GM23338 (cell line): ENCODE measurements around the gene CAPN14. TPM values are rescaled to one million over a fixed set of nuclear protein-coding genes. Genes with fewer than 3 reads are reported as not detected.

ENCODE experiments used
- ATAC-seq: fragments of 200-7000 bp; cut with Tn5 transposase; 3 replicates; pipeline ENCODE4 v1.9.1; 2020
- DNase-seq: peaks from one replicate; pipeline ENCODE4 v3.0.0-alpha.2; 2015; ENCODE audit warnings: low spot score
- H2AFZ ChIP-seq: fragments of 200-600 bp; sonication (generic); 2 replicates; pipeline ENCODE4 v1.8.0; 2016; ENCODE audit warnings: antibody characterized with exemption, mild to moderate bottlenecking, moderate library complexity
- H3F3A ChIP-seq: fragments of 200-600 bp; sonication (generic); replicated peaks from 2 replicates; pipeline ENCODE4 v1.8.0; 2017; ENCODE audit warnings: antibody characterized with exemption, mixed run types, low read depth
- H3K27ac ChIP-seq: fragments of 200-600 bp; sonication (generic); 2 replicates; pipeline ENCODE4 v1.6.1; 2016; ENCODE audit warnings: low read depth
- H3K27me3 ChIP-seq: fragments of 200-600 bp; sonication (generic); 2 replicates; pipeline ENCODE4 v1.8.0; 2016; ENCODE audit warnings: mild to moderate bottlenecking, mixed run types, moderate library complexity; ENCODE audit not compliant: insufficient read depth
- H3K36me3 ChIP-seq: fragments of 200-600 bp; sonication (generic); 2 replicates; pipeline ENCODE4 v1.8.0; 2016; ENCODE audit warnings: mild to moderate bottlenecking; ENCODE audit not compliant: insufficient read depth
- H3K4me1 ChIP-seq: fragments of 200-600 bp; sonication (generic); 2 replicates; pipeline ENCODE4 v1.8.0; 2016; ENCODE audit warnings: mild to moderate bottlenecking, moderate library complexity; ENCODE audit not compliant: insufficient read depth
- H3K4me2 ChIP-seq: fragments of 200-600 bp; sonication (generic); 2 replicates; pipeline ENCODE4 v1.7.1; 2017; ENCODE audit warnings: mixed run types
- H3K4me3 ChIP-seq: fragments of 200-600 bp; sonication (generic); 2 replicates; pipeline ENCODE4 v1.6.1; 2016; ENCODE audit warnings: mixed run types
- H3K79me2 ChIP-seq: fragments of 200-600 bp; sonication (generic); replicated peaks from 2 replicates; pipeline ENCODE4 v1.8.0; 2017; ENCODE audit warnings: mild to moderate bottlenecking; ENCODE audit not compliant: insufficient read depth
- H3K9me2 ChIP-seq: fragments of 200-600 bp; sonication (generic); 2 replicates; pipeline ENCODE4 v1.8.0; 2017; ENCODE audit not compliant: insufficient read depth
- H4K20me1 ChIP-seq: fragments of 200-600 bp; sonication (generic); replicated peaks from 2 replicates; pipeline ENCODE4 v1.8.0; 2017; ENCODE audit warnings: mild to moderate bottlenecking; ENCODE audit not compliant: insufficient read depth
- H3K27ac Mint-ChIP-seq: 2 replicates; pipeline ENCODE4 v1.8.0; 2020; ENCODE audit warnings: inconsistent platforms, mild to moderate bottlenecking, moderate library complexity, mixed read lengths
- H3K27me3 Mint-ChIP-seq: 3 replicates; pipeline ENCODE4 v1.8.0; 2022; ENCODE audit warnings: low read depth, mild to moderate bottlenecking, moderate library complexity, mixed read lengths, inconsistent platforms; ENCODE audit not compliant: insufficient read depth, poor library complexity
- H3K36me3 Mint-ChIP-seq: 3 replicates; pipeline ENCODE4 v1.8.0; 2021; ENCODE audit warnings: low read depth, mild to moderate bottlenecking, inconsistent platforms, moderate library complexity, mixed read lengths
- H3K4me1 Mint-ChIP-seq: 3 replicates; pipeline ENCODE4 v1.8.0; 2020; ENCODE audit warnings: mild to moderate bottlenecking, inconsistent platforms, mixed read lengths
- H3K4me3 Mint-ChIP-seq: 3 replicates; pipeline ENCODE4 v1.8.0; 2021; ENCODE audit warnings: moderate library complexity, mild to moderate bottlenecking, inconsistent platforms, mixed read lengths
- H3K9me3 Mint-ChIP-seq: 3 replicates; pipeline ENCODE4 v1.8.0; 2020; ENCODE audit warnings: moderate library complexity, mild to moderate bottlenecking, inconsistent platforms, mixed read lengths
- CREB1 ChIP-seq: fragments of 250-450 bp; sonication (Bioruptor Pico); IDR thresholded peaks from 2 replicates; pipeline ENCODE4 v1.5.0; 2020; ENCODE audit warnings: low read depth, mild to moderate bottlenecking, moderate library complexity
- CTCF ChIP-seq, 2 experiments: fragments of 200-600 bp in 1 of 2; sonication (generic) in 1 of 2; conservative IDR thresholded peaks; 2 replicates each; pipeline versions ENCODE4 v1.5.1 to v1.6.1; 2016 to 2017; ENCODE audit warnings: antibody characterized with exemption in 2 of 2, low read depth in 2 of 2, mild to moderate bottlenecking in 2 of 2, moderate library complexity in 1 of 2
- EZH2 ChIP-seq: fragments of 200-600 bp; sonication (generic); IDR thresholded peaks from one replicate; pipeline ENCODE4 v1.8.0; 2017; ENCODE audit warnings: antibody characterized with exemption, mild to moderate bottlenecking, low read depth; ENCODE audit not compliant: unreplicated experiment
- JUNB ChIP-seq: IDR thresholded peaks from one replicate; pipeline ENCODE4 v1.6.1; 2016; ENCODE audit warnings: antibody characterized with exemption; ENCODE audit not compliant: unreplicated experiment
- POLR2AphosphoS5 ChIP-seq: IDR thresholded peaks from 2 replicates; pipeline ENCODE4 v1.6.1; 2016; ENCODE audit warnings: antibody characterized with exemption, low read depth
- STAT1 ChIP-seq: IDR thresholded peaks from one replicate; pipeline ENCODE4 v1.6.1; 2016; ENCODE audit warnings: antibody characterized with exemption; ENCODE audit not compliant: unreplicated experiment
- ZNF331 ChIP-seq: fragments of 250-450 bp; sonication (Bioruptor Pico); IDR thresholded peaks from 2 replicates; pipeline ENCODE4 v1.5.0; 2020; ENCODE audit warnings: low read depth, mild to moderate bottlenecking, moderate library complexity
- polyA plus RNA-seq: library from polyadenylated mRNA; unstranded; fragments of >200 nt; fragmentation: Nextera tagmentation; extraction: Ambion mirVana; gene quantifications from 2 replicates; pipeline ENCODE4 v1.2.1, GENCODE V29; 2016
- total RNA-seq: library from RNA; depleted of rRNA; stranded (reverse); fragments of >200 nt; shearing (Covaris generic); gene quantifications from 2 replicates; pipeline ENCODE4 v1.2.3, GENCODE V29; 2014
- TF ChIP-seq, protein P1 (sequence below): IDR thresholded peaks from one replicate; pipeline ENCODE4 v1.6.1; 2018; ENCODE audit warnings: antibody characterized with exemption; ENCODE audit not compliant: unreplicated experiment
- TF ChIP-seq, protein P2 (sequence below): fragments of 250-450 bp; sonication (Bioruptor Pico); IDR thresholded peaks from 2 replicates; pipeline ENCODE4 v1.5.0; 2020; ENCODE audit warnings: mild to moderate bottlenecking, moderate library complexity

The CAPN14 gene
- total and polyA plus RNA-seq, 2 experiments from 2014 or later: 0.15 TPM; not detected in 1

DNA sequence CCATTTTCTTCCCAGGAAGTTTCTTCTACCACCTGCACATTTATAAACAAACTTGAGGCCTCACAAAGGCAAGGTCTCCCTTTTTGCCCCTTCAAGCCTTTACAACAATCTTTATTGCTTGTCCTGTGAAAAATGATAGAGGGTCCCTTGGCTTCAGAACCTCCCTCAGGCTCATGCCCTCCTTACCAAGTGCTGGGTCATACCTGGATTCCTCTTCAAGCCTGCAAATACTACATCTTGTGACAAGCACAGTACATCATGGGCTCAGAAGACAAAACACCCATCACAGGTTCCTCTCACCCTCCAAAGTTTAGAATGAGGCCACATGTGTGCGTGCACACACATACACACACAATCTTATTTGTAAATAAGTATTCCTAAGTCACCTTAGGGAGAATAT, 9.1 kb downstream of the CAPN14 start:
- H3K27ac Mint-ChIP-seq: peak overlapping the region; percentile 77; the same call in 1 of the 2 replicates
- no peaks in the 10 kb centered on the region for H4K20me1 ChIP-seq
- H3K36me3 Mint-ChIP-seq: no peaks in the 10 kb centered on the region

More for the DNA sequence above, 9.1 kb downstream of the CAPN14 start:
- Histone ChIP-seq H3K27ac (no peak overlapping the region), H3K27me3 (no peaks in the 10 kb centered on the region), H3K9me2 (no peaks in the 10 kb centered on the region), H3K79me2 (no peaks in the 10 kb centered on the region), H3K4me2 (no peak overlapping the region), H3K4me3 (no peak overlapping the region), H2AFZ (peak overlapping the region; percentile 43; the same call in 1 of the 2 replicates), H3K36me3 (no peaks in the 10 kb centered on the region), H3K4me1 (peaks cover 8% of the 10 kb centered on the region; the same call in 1 of the 2 replicates), H3F3A (no peaks in the 10 kb centered on the region)
- no peak for DNase-seq
- TF ChIP-seq JUNB (no peak), ZNF331 (CRISPR knock-in tag) (no peak), CTCF (conservative IDR thresholded peaks at IDR 0.05; ENCODE audit: low read depth in 2 of 2) (no peak), EZH2 (no peak), POLR2AphosphoS5 (no peak), CREB1 (CRISPR knock-in tag) (no peak), STAT1 (no peak)
- TF ChIP-seq, protein P1, sequence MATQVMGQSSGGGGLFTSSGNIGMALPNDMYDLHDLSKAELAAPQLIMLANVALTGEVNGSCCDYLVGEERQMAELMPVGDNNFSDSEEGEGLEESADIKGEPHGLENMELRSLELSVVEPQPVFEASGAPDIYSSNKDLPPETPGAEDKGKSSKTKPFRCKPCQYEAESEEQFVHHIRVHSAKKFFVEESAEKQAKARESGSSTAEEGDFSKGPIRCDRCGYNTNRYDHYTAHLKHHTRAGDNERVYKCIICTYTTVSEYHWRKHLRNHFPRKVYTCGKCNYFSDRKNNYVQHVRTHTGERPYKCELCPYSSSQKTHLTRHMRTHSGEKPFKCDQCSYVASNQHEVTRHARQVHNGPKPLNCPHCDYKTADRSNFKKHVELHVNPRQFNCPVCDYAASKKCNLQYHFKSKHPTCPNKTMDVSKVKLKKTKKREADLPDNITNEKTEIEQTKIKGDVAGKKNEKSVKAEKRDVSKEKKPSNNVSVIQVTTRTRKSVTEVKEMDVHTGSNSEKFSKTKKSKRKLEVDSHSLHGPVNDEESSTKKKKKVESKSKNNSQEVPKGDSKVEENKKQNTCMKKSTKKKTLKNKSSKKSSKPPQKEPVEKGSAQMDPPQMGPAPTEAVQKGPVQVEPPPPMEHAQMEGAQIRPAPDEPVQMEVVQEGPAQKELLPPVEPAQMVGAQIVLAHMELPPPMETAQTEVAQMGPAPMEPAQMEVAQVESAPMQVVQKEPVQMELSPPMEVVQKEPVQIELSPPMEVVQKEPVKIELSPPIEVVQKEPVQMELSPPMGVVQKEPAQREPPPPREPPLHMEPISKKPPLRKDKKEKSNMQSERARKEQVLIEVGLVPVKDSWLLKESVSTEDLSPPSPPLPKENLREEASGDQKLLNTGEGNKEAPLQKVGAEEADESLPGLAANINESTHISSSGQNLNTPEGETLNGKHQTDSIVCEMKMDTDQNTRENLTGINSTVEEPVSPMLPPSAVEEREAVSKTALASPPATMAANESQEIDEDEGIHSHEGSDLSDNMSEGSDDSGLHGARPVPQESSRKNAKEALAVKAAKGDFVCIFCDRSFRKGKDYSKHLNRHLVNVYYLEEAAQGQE: no peak
- TF ChIP-seq, protein P2, sequence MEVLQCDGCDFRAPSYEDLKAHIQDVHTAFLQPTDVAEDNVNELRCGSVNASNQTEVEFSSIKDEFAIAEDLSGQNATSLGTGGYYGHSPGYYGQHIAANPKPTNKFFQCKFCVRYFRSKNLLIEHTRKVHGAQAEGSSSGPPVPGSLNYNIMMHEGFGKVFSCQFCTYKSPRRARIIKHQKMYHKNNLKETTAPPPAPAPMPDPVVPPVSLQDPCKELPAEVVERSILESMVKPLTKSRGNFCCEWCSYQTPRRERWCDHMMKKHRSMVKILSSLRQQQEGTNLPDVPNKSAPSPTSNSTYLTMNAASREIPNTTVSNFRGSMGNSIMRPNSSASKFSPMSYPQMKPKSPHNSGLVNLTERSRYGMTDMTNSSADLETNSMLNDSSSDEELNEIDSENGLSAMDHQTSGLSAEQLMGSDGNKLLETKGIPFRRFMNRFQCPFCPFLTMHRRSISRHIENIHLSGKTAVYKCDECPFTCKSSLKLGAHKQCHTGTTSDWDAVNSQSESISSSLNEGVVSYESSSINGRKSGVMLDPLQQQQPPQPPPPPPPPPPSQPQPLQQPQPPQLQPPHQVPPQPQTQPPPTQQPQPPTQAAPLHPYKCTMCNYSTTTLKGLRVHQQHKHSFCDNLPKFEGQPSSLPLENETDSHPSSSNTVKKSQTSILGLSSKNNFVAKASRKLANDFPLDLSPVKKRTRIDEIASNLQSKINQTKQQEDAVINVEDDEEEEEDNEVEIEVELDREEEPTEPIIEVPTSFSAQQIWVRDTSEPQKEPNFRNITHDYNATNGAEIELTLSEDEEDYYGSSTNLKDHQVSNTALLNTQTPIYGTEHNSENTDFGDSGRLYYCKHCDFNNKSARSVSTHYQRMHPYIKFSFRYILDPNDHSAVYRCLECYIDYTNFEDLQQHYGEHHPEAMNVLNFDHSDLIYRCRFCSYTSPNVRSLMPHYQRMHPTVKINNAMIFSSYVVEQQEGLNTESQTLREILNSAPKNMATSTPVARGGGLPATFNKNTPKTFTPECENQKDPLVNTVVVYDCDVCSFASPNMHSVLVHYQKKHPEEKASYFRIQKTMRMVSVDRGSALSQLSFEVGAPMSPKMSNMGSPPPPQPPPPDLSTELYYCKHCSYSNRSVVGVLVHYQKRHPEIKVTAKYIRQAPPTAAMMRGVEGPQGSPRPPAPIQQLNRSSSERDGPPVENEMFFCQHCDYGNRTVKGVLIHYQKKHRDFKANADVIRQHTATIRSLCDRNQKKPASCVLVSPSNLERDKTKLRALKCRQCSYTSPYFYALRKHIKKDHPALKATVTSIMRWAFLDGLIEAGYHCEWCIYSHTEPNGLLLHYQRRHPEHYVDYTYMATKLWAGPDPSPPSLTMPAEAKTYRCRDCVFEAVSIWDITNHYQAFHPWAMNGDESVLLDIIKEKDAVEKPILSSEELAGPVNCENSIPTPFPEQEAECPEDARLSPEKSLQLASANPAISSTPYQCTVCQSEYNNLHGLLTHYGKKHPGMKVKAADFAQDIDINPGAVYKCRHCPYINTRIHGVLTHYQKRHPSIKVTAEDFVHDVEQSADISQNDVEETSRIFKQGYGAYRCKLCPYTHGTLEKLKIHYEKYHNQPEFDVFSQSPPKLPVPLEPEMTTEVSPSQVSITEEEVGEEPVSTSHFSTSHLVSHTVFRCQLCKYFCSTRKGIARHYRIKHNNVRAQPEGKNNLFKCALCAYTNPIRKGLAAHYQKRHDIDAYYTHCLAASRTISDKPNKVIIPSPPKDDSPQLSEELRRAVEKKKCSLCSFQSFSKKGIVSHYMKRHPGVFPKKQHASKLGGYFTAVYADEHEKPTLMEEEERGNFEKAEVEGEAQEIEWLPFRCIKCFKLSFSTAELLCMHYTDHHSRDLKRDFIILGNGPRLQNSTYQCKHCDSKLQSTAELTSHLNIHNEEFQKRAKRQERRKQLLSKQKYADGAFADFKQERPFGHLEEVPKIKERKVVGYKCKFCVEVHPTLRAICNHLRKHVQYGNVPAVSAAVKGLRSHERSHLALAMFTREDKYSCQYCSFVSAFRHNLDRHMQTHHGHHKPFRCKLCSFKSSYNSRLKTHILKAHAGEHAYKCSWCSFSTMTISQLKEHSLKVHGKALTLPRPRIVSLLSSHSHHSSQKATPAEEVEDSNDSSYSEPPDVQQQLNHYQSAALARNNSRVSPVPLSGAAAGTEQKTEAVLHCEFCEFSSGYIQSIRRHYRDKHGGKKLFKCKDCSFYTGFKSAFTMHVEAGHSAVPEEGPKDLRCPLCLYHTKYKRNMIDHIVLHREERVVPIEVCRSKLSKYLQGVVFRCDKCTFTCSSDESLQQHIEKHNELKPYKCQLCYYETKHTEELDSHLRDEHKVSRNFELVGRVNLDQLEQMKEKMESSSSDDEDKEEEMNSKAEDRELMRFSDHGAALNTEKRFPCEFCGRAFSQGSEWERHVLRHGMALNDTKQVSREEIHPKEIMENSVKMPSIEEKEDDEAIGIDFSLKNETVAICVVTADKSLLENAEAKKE (CRISPR knock-in tag): no peak
- Mint-ChIP-seq H3K9me3 (no peaks in the 10 kb centered on the region; the same call in 2 of the 3 replicates), H3K27me3 (no peaks in the 10 kb centered on the region), H3K4me3 (no peak overlapping the region), H3K4me1 (peaks cover 8% of the 10 kb centered on the region; the same call in 2 of the 3 replicates)
- no peak for ATAC-seq
